Measurements from ENCODE around the gene FAM131B.
"Not testable (repeated sequence)": the region's sequence is repeated elsewhere in the genome, so short reads cannot be mapped to it uniquely, and the experiment has no call there.

Gene FAM131B

DNA sequence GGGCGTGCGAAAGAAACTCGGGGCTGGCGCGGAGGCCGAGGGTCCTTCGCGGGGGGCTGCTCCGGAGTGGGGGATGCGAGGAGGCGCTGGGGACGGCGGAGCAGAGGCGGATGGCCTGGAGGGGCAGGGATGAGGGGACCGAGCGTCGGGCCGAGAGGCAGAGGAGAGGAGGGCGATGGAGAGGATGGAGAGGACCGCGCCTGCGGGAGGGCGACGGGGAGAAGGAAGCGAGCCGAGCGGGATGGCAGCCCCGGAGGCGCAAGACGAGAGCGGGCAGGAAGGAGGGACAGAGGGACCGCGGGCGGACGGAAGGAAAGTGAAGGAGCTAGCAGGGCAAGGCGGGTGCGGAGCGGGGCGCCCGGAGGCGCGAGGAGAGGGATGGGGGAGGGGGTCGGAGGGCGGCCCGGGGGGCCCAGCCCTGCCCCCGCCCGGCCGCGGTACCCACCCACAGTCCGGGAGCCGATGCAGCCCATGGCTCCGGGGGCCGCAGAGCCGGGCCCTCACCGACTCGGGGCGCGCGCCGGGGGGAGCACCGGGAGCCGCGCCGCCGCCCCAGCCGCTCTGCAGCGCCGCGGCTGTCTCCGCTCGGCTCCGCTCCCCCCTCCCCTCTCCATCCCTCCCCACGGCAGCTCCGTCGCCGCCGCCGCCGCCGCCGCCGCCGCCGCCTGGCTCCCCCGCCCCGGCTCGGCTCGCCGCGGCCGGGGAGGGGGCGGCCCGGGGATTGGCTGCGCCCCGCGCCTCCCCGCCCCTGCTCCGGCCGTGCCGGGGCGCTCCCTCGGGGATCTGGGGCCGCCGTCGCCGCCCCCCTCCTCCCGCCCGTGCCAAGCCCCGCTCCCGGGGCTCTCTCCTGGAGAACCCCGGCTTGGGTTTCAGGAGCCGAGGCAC lies at the start of gene FAM131B:
TSS of gene FAM131B (minus strand) at position 583 of the 885 bp plus-strand sequence. CDS start at position 473, 110 bp downstream.
- in situ Hi-C loops (cut with HindIII; ENCODE audit: low sequenced_read_pairs), result no loop called here

DNA sequence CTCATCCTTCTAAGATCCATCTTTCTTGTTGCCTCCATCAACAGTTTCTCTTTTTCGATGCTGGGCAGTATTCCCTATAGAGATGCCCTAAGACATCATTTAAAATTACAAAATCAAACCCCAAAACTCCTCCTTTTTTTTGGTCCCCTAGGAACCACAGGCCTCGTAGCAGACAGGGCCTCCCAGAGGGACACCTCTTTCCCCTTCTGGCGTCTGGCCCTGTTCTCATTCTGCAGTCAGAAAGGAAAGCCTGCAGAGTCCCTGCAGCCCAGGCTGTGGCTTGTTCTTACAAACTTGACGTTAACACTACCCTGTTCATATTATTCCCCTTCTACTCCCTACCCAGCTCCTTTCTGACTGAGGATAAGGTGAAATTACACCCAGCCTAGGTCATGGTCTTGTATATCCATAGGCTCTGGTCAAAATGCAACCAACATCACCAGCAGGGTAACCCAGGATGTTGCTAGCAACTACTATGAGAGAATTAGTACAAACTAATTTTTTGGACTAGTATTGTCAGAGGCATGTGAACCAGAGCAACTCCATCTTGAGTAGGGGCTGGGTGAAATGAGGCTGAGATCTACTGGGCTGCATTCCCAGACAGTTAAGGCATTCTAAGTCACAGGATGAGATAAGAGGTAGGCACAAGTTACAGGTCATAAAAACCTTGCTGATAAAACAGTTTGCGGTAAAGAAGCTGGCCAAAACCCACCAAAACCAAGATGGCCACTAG lies 49.6 kb upstream of the FAM131B start:
- in situ Hi-C loops (cut with HindIII; ENCODE audit: low sequenced_read_pairs), result no loop called here

GRCh38 chr7:143410521-143411004 lies 48.0 kb upstream of the FAM131B start:
- in situ Hi-C loops (cut with HindIII; ENCODE audit: low sequenced_read_pairs), result no loop called here

DNA sequence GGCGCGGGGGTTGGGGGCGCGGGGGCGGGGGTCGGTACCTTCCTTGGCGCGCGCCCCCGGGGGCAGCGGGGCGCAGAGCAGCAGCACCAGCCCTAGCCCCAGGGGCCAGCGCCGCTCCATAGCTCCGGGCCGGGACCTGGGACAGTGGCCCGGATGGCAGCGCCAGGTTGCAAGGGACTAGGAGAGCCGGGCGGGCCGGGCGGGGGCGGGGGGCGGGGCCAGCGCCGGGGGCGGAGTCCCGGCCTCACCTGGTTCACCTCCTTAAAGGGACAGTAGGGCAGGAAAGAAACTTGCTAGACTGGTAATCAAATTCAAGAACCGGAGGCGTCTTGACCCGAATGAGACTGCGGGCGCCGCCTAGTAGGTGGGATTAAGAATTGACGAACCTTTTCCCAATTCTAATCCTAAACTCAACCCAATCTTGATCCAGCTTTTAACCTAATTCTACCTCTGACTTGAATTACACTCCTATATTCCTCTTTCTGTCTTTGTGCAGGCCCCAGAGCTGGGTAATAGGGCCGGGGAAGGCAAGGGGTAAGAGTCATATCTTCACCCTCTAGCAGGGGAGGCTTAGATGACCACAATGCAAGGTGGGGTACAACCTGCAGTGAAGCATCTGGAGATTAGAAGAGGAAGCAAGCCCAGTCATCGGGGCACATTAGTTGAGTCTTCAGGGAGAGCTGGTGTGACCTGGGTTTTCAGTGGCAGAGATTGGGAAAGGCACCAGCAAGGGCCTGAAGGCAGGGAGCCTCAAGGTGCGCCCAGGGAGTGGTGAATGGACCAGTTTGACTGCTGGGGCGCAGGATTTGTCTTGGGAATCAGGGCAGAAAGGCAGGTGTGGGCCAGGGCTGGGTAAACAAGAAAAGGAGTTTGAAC lies 46.4 kb upstream of the FAM131B start, which contains the start of gene EPHA1:
TSS of gene EPHA1 (minus strand) at position 171 of the 876 bp plus-strand sequence. CDS start at position 120, 51 bp downstream.
- in situ Hi-C loops (cut with HindIII; ENCODE audit: low sequenced_read_pairs), result no loop called here

DNA sequence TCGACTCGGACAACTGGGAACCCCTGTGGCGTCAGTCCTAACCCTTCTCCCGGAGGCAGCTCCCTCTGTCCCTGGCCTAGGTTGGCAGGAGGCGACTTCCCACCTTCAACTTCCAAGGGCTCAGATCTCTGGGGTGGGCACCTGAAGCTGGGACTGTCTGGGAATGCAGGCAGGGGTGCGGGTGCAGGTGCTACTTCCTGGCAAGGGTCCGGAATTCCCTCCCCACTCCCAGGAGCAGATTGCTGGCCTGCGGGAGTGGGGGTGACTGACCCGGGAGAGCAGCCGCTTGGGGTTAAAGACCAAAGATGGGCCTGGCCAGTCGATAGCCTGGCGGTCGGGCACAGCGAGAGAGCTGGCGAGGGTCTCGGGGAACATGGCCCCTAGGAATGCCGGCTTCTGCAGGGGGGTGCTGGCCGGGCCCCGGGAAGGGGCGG lies 45.8 kb upstream of the FAM131B start:
- in situ Hi-C loops (cut with HindIII; ENCODE audit: low sequenced_read_pairs), result no loop called here

GRCh38 chr7:143407287-143408251 lies 45.1 kb upstream of the FAM131B start:
- in situ Hi-C loops (cut with HindIII; ENCODE audit: low sequenced_read_pairs), result no loop called here

GRCh38 chr7:143406002-143406357 lies 43.5 kb upstream of the FAM131B start:
- in situ Hi-C loops (cut with HindIII; ENCODE audit: low sequenced_read_pairs), result no loop called here

DNA sequence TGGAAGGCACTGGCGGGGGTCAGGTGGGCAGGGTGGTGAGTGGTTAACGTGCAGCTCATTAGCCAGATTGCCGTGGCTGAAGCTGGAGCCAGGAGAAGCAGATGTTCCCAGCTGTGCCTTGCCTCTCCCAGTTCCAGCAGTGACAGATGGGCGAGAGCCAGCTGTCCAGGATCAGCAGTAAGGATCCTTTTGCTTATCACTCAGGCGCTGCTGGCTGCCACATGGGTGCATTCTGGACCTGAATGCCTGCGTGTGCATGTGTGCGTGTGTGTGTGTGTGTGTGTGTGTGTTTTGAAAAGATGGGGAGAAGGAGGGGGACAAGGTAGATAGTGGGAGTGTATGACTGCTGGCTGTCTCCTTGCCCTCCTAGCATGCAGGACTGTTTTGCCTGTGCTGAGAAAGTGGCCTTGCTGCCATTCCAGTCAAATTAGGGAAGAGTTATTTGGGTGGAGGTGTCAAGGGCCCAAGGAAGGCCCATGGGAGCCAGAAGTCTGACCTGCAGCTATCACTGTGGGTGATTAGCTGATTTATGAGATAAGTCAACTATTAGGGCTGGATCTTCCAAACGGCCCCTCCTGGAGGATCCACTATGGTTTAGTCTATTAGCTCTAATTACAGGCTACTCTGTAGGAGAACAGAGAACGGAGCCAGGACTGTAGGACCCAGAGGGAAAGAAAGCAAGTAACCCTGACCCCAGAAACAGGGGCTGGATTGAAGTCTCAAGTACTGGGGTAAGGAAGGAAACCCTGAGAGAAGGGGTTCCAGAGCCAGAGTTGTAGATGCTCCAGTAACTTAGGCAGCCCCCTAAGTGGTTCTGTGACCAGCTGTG lies 42.9 kb upstream of the FAM131B start:
- in situ Hi-C loops (cut with HindIII; ENCODE audit: low sequenced_read_pairs), result no loop called here

DNA sequence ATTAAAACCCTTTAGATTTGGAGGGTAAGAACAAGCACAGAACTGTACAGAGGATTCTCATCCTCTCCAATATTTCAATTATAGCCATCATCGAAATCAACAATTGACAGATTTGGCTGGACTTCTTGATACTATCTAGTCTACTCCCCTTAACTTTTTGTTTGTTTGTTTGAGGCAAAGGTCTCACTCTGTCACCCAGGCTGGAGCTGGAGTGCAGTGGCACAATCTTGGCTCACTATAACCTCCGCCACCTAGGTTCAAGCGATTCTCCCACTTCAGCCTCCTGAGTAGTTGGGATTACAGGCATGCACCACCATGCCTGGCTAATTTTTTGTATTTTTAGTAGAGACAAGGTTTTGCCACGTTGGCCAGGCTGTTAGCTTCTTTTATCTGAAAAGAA lies 39.7 kb upstream of the FAM131B start:
- in situ Hi-C loops (cut with HindIII; ENCODE audit: low sequenced_read_pairs), result not testable (repeated sequence)

DNA sequence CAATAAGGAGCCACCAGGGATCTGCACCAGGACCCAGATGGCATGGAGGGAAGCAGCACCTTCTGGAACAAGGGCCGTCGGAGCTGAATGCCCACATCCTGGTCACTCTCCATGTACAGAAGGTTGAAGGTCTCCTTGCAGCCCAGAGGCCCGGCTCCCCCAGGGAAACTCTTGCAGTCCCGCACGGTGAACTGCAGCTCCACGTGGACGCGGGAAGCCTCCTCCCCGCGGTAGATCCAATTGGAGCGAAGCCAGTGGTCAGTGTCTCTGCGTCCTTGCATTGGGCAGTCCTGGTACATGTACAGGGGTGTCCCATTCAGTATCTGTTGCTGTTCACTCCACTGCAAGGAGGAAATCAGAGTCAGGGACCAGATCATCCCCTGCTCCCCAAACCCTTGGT lies 38.8 kb upstream of the FAM131B start:
- in situ Hi-C loops (cut with HindIII; ENCODE audit: low sequenced_read_pairs), result no loop called here

DNA sequence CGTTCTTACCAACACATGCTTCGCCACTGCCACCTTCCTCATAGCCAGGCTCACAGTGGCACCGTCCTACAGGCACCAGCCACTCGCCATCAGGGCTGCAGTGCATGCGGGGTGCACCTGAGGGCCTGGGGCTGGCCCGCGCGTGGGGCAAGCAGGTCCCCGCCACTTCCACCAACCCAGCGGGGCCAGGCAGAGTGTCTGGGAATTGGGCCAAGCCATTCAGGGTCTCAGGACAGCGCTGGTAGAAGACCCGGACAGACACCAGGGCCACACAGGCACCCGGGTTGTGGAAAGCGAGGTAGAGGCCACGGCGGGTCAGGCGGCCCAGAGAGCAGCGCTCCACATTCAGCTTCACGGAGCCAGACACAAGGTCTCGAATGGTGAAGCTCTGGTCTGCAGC lies 37.1 kb upstream of the FAM131B start:
- in situ Hi-C loops (cut with HindIII; ENCODE audit: low sequenced_read_pairs), result no loop called here

DNA sequence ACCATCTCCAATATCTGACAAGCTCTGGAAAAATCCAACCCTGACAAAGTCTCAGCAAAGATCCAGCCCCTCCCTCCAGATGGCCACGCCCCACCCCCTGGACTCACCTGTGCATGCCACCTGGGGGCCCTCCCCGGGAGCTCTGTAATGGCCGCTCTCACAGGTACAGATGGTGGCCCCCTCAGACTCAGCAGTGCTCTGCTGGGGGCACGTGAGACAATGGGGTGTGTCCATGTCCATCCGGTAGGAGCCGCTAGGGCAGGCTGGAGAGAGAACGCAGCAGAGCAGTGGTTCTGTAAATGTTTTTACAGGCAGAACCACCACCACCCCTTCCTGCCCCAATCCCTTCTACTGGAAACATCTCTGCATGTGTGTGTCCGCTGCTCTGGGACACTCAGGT lies 36.6 kb upstream of the FAM131B start:
- in situ Hi-C loops (cut with HindIII; ENCODE audit: low sequenced_read_pairs), result no loop called here

DNA sequence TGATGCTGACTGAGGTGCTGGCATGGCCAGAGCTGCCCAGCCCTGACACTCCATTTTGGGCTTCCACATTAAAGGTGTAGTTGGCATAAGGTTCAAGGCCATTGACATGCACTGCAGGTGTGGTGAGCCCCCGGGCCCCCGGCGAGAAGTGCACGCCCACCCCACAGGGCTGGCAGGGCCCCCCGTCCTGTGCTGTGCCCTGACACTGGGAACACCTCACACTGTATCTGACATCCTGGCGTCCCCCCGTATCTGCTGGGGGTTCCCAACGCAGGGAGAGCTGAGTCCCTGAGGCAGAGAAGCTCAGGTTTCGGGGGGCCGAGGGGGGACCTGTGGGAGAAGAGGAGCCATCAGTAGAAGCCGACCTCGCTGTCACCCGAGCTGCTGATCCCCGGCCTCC lies 36.1 kb upstream of the FAM131B start:
- in situ Hi-C loops (cut with HindIII; ENCODE audit: low sequenced_read_pairs), result no loop called here

DNA sequence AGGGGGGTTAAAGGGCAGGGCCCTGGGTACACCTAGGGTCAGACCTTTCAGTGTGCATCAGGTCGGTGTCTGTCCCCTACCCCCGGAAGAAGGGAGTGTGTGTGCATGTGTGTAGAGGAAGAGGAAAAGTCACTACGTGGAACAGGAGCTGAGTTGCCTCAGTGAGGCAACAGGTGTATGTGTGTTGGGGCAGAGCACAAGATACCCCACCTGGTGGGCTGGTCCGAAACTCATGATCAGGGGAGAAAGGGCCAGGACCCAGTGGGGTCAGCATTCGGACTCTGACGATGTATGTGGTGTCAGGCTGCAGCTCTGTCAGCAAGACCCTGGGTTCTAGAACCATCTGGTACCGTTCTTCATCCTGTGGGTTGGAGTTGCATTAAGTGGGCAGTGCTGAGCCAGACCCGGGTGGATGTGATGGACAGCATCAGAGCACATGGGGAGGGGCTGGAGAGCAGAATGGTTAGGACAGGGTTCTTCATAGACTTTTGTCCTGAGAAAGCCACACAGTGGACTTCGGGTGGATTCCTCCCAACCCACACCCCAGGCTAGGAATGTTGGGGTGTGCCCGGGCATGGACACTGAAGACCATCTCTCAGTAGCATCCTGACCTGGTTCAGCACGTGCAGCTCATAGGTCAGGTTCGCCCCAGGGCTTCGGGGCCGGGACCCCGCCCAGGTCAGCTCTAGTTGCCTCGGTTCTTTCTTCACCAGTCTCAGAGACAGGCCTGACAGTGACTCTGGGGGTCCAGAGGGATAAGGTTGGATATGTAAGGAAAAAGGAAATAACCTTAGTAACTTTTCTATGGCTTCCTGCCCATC lies 35.4 kb upstream of the FAM131B start:
- in situ Hi-C loops (cut with HindIII; ENCODE audit: low sequenced_read_pairs), result no loop called here

DNA sequence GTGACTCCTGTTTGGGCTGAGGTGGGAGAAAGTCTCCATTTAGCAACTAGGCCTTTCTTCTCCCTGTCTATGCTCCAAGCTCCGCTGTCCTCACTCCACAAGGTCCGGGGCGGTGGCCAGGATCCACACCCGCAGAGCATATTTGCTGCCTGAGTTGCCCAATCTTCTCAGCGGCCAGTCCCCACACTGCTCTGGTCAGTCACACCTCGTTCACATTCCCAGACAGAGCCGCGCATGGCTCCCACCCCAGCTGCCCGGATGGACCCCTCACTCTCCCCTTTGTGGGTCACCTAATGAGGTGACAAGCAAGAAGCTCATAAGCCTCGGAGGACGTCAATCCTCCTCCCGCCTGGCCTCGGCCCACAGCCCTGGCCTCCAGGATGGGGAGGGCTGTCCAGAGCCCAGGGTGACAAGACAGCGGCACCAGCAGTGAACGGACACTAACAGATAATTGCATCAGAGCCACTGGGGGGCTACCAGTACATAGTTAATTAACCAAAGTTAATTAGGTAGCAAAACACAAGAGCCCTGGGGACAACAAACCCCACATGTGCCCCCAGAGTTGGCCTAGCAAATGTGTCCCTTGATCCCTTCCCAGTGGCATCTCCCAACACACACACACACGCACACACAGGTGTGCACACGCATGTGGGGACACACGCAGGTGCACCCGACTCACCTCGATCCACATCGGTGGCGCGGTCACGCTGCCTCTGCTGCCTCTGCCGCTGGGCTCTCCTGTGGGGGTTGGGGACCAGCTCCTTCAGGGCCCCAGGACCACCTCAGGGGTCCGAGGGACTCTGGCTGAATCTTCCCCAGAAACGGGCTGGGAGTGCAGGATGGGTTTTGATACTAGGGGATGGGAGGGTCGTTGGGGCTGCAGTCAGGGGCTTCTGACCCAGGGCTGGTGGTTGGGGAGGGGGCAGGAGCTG lies 34.4 kb upstream of the FAM131B start:
- in situ Hi-C loops (cut with HindIII; ENCODE audit: low sequenced_read_pairs), result no loop called here

DNA sequence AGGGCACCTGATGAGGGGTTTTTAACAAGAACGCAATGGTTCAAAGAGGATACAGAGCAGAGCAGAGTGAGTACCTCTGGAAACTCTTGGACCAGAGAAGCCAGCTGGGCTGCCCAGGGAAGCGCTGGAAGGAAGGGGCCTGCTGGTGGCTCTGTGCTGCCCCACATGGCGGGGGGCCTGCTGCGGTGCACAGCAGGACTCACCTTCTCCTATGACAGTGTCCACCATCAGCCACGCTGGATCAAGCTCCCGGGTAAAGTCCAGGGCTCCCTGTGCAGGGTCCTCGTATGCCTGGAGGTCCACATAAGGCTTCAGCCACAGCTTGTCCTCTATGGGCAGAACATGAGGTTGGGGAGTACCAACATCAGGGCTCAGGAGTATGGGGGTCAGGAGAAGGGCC lies 33.7 kb upstream of the FAM131B start:
- in situ Hi-C loops (cut with HindIII; ENCODE audit: low sequenced_read_pairs), result no loop called here

Data from DLD1 (cell line).